GM18511 (cell line): ENCODE data around the gene ABCC4.

ENCODE experiments used
- ATAC-seq: cut with Tn5 transposase; IDR thresholded peaks from one replicate; pipeline ENCODE4 v1.9.1; 2021; ENCODE audit warnings: mild to moderate bottlenecking, moderate library complexity; ENCODE audit not compliant: unreplicated experiment

The ABCC4 gene

DNA sequence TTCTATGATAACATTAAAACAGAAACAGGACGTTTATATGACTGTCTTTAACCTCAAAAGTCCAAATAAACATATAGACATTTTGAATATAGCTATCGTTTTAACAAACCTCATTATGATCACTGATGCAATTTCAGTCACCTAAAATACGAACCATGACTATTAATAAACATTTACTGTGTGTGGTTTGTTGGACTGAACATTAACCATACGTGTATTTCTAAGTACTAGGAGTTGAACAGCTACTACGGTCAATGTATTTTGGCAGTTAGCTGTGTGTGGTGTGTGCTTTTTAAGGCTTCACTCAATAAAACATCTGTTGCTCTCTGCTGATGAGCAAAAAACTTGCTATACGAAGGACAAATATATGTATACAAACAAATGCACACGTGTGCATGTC, 281.4 kb downstream of the ABCC4 start:
- no peak for ATAC-seq

- ATAC-seq: no peak
Measured at GRCh38 chr13:95007322-95007721, 293.9 kb downstream of the ABCC4 start.

DNA sequence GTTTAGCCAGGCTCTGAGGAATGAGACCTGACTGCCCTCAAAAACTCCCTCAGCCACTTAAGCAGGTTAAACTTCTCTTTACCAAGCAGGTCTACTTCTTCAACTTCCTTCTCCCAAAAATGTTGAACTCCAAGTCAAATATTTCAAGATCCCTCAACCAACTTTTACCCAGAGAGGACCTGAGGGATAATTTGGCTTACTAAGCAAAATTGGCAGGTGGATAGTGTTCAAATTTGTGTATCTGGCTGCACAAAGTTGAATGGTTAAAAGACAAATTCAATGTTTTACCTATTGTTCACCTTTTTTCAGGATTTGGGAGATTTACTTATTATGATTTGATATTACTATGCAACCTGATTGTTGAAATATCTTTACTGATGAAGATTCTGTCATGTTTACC, 296.0 kb downstream of the ABCC4 start:
- no peak for ATAC-seq

- ATAC-seq: no peak
Measured at GRCh38 chr13:95003019-95003813, 298.0 kb downstream of the ABCC4 start.

DNA sequence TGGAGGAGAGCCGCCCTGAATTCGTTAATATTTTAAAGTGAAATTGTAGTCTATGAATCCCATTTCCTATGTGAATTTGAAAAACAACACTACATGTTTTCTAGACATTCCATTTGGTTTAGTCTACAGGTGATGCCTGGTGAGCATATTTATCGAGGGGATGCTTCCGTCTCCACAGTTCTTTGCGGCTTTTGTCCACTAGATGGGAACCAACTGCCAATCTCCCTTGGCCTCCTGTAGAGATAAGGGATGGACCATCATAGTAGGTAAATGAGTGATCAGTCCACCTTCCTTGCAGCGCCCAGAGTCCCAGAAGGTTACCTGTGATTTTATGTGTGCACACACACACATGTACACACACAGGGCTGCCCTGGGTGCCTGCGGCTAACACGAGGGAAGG, 299.1 kb downstream of the ABCC4 start:
- ATAC-seq: no peak

- ATAC-seq: no peak
Measured at GRCh38 chr13:94999871-95000270, 301.4 kb downstream of the ABCC4 start.

DNA sequence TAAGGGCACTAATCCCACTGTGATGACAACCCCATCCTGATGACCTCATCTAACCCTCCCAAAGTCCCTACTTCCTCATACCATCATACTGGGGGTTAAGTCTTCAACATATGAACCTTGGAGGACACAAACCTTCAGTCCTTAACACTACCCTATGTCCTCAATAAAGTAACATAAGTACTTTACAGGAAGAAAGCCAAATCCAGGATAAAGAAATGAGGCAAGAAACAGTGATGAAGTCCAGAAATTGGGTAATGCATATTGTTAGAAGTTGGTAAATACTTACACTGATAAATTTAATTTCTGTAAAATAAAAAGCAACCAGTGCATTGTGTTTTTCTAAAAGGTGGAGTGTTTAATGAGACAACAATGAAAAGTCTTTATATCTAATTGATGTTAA, 304.1 kb downstream of the ABCC4 start:
- ATAC-seq: no peak

DNA sequence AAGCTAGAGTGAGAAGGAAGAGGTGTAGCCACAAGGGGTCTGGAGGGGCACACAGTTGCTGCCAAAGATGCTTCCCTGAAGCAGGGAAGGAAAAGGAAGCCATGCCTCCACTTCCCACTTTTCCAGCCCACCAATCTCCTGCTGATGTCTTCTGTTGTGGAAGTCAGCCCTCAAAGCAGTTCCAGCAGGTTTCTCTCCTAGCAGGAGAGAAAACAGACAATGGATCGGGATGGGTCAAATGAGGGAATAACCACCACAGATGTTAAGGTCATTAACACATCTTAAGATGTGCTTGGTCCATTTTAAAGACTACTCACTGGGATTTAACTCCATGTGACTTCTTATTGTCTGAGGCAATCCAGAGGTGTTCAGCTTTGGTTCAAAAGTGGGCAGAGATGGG, 304.8 kb downstream of the ABCC4 start:
- ATAC-seq: no peak

- no peak for ATAC-seq
Measured at GRCh38 chr13:94994506-94994905, 306.7 kb downstream of the ABCC4 start.

DNA sequence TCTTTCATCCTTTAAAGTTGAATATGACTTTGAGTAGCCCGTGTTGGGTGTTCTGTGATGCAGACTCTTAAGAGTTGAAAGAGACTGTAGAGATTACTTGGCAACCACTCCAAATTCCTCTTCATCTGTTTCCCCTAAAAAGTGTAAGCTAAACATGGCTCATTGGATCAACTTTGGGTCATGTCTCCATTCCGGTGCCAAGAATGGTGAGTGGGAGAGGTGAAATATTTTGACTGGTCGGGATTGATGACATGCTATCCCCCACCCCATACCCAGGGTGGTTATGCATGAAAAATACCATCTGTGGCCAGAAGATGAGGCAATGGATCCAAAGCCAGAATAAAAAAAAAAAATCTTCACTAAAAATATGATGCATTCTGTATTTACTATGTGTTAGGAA, 307.6 kb downstream of the ABCC4 start:
- ATAC-seq: no peak

DNA sequence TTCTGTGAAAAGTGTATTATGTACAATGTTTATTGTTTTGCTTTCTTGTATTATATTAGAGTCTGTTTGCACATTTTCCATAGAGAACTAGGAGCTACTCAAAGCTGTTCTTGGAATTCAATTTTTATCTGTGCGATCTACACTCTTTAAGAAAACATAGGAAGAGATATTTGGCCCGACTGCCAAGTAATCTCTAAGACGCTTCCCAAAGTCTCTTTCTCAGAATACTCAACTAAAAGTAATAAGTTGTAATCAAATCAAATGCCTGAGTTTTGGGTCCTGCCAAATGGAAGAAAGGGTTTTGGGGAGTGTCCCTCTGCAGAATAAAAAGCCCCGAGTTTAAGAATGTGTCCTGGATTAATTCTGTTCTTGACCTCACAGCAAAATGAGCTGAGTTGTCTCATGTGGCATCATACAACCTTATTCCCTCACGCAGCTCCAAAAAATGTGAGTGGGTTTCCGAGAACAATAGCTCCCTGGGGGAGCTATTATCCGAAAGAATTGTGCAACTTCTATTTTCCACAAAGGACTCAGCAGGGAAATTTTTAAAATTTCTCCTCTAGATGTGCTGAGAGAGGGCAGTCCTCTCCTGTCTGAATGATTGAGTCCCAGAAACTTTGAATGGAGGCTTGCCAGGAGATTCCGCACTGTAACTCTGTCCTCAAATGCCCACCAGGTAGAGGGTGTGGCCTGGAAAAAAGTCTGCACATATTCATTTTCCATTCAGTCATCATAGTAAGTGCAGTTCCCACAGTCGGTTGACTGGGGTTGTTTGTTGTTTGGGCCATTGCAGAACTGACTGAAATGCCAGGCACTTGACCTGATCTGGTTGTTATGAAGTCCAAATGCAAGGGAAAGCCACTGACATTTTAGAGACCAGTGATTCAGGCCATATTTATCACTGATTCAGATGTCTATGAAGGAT, 309.0 kb downstream of the ABCC4 start:
- no peak for ATAC-seq

GRCh38 chr13:94988654-94989053, 312.6 kb downstream of the ABCC4 start:
- no peak for ATAC-seq

- no peak for ATAC-seq
Measured at GRCh38 chr13:94987869-94988268, 313.4 kb downstream of the ABCC4 start.

- no peak for ATAC-seq
Measured at GRCh38 chr13:94987081-94987480, 314.2 kb downstream of the ABCC4 start.

DNA sequence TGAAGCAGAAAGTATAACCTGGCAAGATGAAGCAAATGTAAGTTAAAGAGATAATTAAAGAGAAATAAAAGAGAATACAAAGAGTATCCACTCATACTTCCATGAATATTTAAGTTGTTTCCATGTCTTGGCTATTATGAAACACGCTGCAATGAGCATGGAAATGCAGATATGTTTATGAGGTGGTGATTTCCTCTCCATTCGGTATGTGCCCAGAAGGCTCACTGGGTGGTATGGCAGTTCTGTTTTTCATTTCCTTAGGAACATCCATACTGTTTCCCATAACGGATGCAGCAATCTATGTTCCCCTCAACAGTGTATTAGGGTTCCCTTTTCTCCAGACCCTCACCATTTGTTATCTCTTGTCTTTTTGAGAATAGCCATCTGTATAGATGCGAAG, 316.3 kb downstream of the ABCC4 start:
- ATAC-seq: no peak

DNA sequence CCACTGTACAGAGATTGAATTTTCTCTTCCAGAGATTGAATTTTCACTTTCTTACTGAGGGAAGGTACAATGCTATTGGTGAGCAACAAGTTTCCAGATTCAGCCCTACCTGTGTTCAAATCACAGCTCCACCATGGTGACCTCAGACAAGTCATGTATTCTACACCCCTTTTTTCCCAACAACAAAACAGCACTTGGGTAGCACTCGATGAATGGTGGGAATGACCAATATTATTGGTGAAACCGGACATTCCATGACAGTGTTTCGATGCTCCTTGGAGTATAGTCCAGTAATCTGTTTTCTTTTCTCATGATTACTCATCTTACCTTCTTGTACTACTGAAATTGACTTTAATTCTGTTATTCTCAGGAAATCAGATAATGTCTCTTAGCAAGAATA, 322.7 kb downstream of the ABCC4 start:
- ATAC-seq: no peak

DNA sequence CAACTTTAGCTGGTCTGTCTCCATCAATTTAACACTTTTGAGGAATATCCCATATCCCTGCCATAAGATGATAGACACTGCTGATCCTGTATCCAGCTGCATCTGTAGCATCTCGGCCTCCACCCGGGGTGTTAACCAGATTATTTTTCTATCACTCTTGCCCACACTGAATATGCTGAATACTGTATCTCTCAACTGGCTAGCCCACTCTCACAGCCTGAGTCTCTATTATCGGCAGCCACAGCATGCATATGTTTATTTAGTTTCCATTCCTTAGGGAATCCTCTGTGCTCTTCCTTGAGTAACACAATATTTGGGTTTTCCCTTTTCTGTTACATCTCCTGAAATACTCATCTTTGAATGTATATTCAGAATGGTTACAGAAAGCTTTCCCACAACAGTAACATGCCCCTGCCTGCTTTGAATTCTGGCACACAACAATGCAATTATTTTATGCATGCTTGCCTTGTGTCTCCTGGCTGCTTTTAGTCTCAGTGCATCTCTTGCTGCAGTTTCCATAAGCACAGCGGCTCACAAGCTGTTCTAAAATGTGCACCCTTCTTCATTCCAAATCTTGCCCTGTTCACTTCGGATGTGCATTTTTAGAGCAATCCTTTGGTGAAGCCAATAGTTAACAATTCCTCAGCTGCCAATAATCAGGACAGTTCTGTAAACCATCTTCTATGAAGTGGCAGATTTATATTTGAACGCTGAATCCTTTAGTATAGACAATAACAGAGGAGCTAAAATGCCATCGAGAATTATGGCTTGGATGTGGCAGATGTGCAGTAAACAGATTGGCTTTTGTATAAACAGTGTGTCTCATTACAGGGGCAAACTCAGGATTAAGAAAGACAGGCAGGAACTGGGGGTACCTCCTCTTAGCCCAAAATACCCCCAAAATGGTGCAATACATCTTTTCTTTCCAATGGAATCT, 327.0 kb downstream of the ABCC4 start:
- ATAC-seq: no peak

DNA sequence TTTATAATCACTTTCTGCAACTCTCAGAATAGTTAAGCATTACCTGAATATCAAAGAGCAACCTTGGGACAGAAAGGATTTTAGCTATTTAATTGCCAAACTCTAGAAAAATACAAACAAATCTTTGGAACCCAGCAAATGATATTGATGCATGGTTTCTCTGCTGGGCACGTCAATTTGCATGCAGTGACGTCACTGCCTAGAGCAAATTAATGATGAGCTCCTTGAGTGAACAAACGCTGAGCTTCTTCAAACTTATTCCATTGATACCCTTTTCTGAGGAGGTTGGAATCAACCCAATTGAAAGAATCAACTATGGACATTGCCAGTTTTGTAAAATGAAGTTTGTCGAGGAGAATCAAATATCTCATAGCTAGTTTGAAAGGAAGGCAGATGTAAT, 329.0 kb downstream of the ABCC4 start:
- ATAC-seq: no peak
